Mesenchymal stem cell (in vitro differentiated cells and primary cell): ENCODE data around the gene TBXA2R.
A peak's percentile ranks its signal among the peaks of the same experiment; 100 is the strongest.
"Not testable (repeated sequence)": the region's sequence is repeated elsewhere in the genome, so short reads cannot be mapped to it uniquely, and the experiment has no call there.

ENCODE experiments used
- DNase-seq: peaks from one replicate; pipeline ENCODE4 v3.0.0-alpha.2; 2013
- H2AFZ ChIP-seq: one replicate; pipeline ENCODE4 v1.6.1; 2013; ENCODE audit warnings: low read depth, mild to moderate bottlenecking, control low read depth, inconsistent platforms, low read length, moderate library complexity
- H2AK5ac ChIP-seq: 2 replicates; pipeline ENCODE4 v1.6.1; 2013; ENCODE audit warnings: low read length, moderate library complexity, mild to moderate bottlenecking, inconsistent platforms; ENCODE audit not compliant: severe bottlenecking
- H2BK120ac ChIP-seq: one replicate; pipeline ENCODE4 v1.6.1; 2013; ENCODE audit warnings: low read depth, mild to moderate bottlenecking, inconsistent platforms, low read length, moderate library complexity
- H2BK12ac ChIP-seq, 2 experiments: one replicate each; pipeline ENCODE4 v1.6.1; 2013; ENCODE audit warnings: inconsistent platforms in 2 of 2, low read length in 2 of 2, mild to moderate bottlenecking in 2 of 2, moderate library complexity in 2 of 2, control low read depth in 1 of 2
- H2BK15ac ChIP-seq: one replicate; pipeline ENCODE4 v1.6.1; 2013; ENCODE audit warnings: mild to moderate bottlenecking, low read depth, inconsistent platforms; ENCODE audit not compliant: poor library complexity, severe bottlenecking
- H2BK5ac ChIP-seq: 2 replicates; pipeline ENCODE4 v1.6.1; 2013; ENCODE audit warnings: low read depth, mild to moderate bottlenecking, low read length, control low read depth, inconsistent platforms; ENCODE audit not compliant: poor library complexity, severe bottlenecking
- H3K14ac ChIP-seq, 2 experiments: one replicate each; pipeline ENCODE4 v1.6.1; 2013; ENCODE audit warnings: inconsistent platforms in 2 of 2, low read length in 2 of 2, control low read depth in 1 of 2, mild to moderate bottlenecking in 1 of 2, moderate library complexity in 1 of 2
- H3K18ac ChIP-seq, 2 experiments: one replicate each; pipeline ENCODE4 v1.6.1; 2013; ENCODE audit warnings: inconsistent platforms in 2 of 2, low read length in 2 of 2, control low read depth in 1 of 2, low read depth in 1 of 2, mild to moderate bottlenecking in 1 of 2
- H3K23ac ChIP-seq, 2 experiments: one replicate each; pipeline ENCODE4 v1.6.1; 2013; ENCODE audit warnings: inconsistent platforms in 2 of 2, low read length in 2 of 2, mild to moderate bottlenecking in 2 of 2, moderate library complexity in 2 of 2, control low read depth in 1 of 2
- H3K27ac ChIP-seq: 2 replicates; pipeline ENCODE4 v1.5.1; 2013; ENCODE audit warnings: mild to moderate bottlenecking, moderate library complexity, low read length, control low read depth, inconsistent platforms; ENCODE audit not compliant: poor library complexity, severe bottlenecking
- H3K27me3 ChIP-seq, 2 experiments: 2 replicates each; pipeline versions ENCODE4 v1.6.1 to v1.7.0; 2013; ENCODE audit warnings: low read length in 2 of 2, mild to moderate bottlenecking in 2 of 2, moderate library complexity in 2 of 2, control low read depth in 1 of 2, inconsistent platforms in 1 of 2; ENCODE audit not compliant: control insufficient read depth in 1 of 2, insufficient read depth in 1 of 2
- H3K36me3 ChIP-seq, 2 experiments: 2 replicates each; pipeline versions ENCODE4 v1.6.1 to v1.7.0; 2013; ENCODE audit warnings: low read length in 2 of 2, control low read depth in 1 of 2, inconsistent platforms in 1 of 2, low read depth in 1 of 2, mild to moderate bottlenecking in 1 of 2; ENCODE audit not compliant: insufficient read depth in 2 of 2, control insufficient read depth in 1 of 2
- H3K4ac ChIP-seq, 2 experiments: one replicate each; pipeline ENCODE4 v1.6.1; 2013; ENCODE audit warnings: inconsistent platforms in 2 of 2, low read length in 2 of 2, mild to moderate bottlenecking in 2 of 2, moderate library complexity in 2 of 2, control low read depth in 1 of 2, low read depth in 1 of 2
- H3K4me1 ChIP-seq: 2 replicates; pipeline ENCODE4 v1.6.1; 2013; ENCODE audit warnings: low read depth, low read length, control low read depth; ENCODE audit not compliant: control insufficient read depth, insufficient read depth
- H3K4me2 ChIP-seq: 2 replicates; pipeline ENCODE4 v1.6.1; 2013; ENCODE audit warnings: low read length, mild to moderate bottlenecking, inconsistent platforms; ENCODE audit not compliant: poor library complexity, severe bottlenecking
- H3K4me3 ChIP-seq, 2 experiments: 2 replicates each; pipeline versions ENCODE4 v1.5.1 to v1.7.0; 2013; ENCODE audit warnings: low read length in 2 of 2, mild to moderate bottlenecking in 2 of 2, control low read depth in 1 of 2, low read depth in 1 of 2; ENCODE audit not compliant: insufficient read depth in 1 of 2
- H3K79me1 ChIP-seq: replicated peaks from 2 replicates; pipeline ENCODE4 v1.6.1; 2013; ENCODE audit warnings: mild to moderate bottlenecking, control low read depth, low read length, inconsistent platforms; ENCODE audit not compliant: poor library complexity, severe bottlenecking
- H3K9ac ChIP-seq: 2 replicates; pipeline ENCODE4 v1.7.0; 2013; ENCODE audit warnings: mild to moderate bottlenecking, low read length, moderate library complexity
- H3K9me3 ChIP-seq: 2 replicates; pipeline ENCODE4 v1.7.0; 2013; ENCODE audit warnings: mild to moderate bottlenecking, low read length; ENCODE audit not compliant: control insufficient read depth
- H4K8ac ChIP-seq: one replicate; pipeline ENCODE4 v1.6.1; 2013; ENCODE audit warnings: inconsistent platforms, mild to moderate bottlenecking, low read length, moderate library complexity
- H4K91ac ChIP-seq: one replicate; pipeline ENCODE4 v1.6.1; 2013; ENCODE audit warnings: mild to moderate bottlenecking, low read length, inconsistent platforms
- whole genome bisulfite sequencing: methylation state at CpG from one replicate; pipeline ENCODE4 v1.1.7; 2013; ENCODE audit warnings: mixed read lengths; 5-methylcytosine and 5-hydroxymethylcytosine counted together

The TBXA2R gene

DNA sequence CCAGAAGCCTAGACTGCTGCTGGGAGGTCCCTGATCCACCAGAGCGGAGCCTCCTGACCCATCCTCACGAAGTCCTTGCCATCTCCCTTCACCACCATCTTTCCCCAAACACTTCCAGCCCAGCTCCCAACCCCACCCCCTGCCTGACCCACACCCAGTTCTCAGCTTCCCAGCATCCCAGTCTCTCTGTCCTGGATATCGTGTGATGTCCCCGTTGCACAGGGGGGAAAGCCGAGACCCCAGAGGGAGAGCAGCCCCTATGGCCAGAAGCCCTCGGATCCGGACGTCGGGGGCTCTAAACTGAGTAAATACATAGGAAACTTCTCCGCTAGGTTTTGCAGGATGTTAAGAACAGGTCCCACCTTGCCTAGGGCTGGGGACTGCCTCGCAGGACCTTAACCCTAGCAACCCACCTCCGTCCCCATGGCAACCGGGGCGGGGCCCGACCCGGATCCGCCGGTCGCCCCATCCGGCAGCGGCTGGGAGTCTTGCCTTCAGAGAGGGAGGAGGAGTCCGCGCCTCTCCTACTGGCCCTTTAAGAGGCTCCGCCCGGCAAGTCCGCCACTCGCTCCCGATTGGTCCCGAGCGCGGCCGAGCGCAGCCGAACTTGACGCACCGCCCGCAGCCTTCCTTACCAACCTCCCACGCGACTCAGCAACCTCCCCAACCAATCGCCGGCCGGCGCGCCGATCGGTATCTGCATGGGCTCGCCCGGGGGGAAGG is 34.4 kb downstream of the TBXA2R start:
- H3K4me3 ChIP-seq = peak overlapping the region; percentile 48 to 81
- 8% methylated on average over 44 of the region's 48 CpGs for WGBS
- peak overlapping the region in 1 of 2 experiments; percentile 71 for H3K14ac ChIP-seq
- peak overlapping the region; percentile 46 to 99 for H3K4ac ChIP-seq
- peak overlapping the region; percentile 99 for H3K4me2 ChIP-seq
- DNase-seq = peak; percentile 100
- H2BK12ac ChIP-seq = peak overlapping the region in 1 of 2 experiments; percentile 45
- peak overlapping the region; percentile 89 to 95 for H3K18ac ChIP-seq
- peak overlapping the region; percentile 54 for H2AFZ ChIP-seq
- H3K4me1 ChIP-seq = peaks cover 28% of the 10 kb centered on the region
- H2AK5ac ChIP-seq = peak overlapping the region; percentile 90
- peak overlapping the region; percentile 98 for H4K8ac ChIP-seq
- H2BK5ac ChIP-seq = no peak overlapping the region
- H2BK15ac ChIP-seq = peak overlapping the region; percentile 96
- H3K9me3 ChIP-seq = no peaks in the 10 kb centered on the region
- peak overlapping the region; percentile 94 for H2BK120ac ChIP-seq
- H3K9ac ChIP-seq = peak overlapping the region; percentile 87
- peaks cover 21% of the 10 kb centered on the region for H3K79me1 ChIP-seq
- peak overlapping the region; percentile 73 for H4K91ac ChIP-seq
- peak overlapping the region in 1 of 2 experiments; percentile 93 for H3K23ac ChIP-seq
- no peaks in the 10 kb centered on the region for H3K27me3 ChIP-seq
- peaks cover 15 to 32% of the 10 kb centered on the region in 2 experiments for H3K36me3 ChIP-seq
- H3K27ac ChIP-seq = peak overlapping the region; percentile 41

DNA sequence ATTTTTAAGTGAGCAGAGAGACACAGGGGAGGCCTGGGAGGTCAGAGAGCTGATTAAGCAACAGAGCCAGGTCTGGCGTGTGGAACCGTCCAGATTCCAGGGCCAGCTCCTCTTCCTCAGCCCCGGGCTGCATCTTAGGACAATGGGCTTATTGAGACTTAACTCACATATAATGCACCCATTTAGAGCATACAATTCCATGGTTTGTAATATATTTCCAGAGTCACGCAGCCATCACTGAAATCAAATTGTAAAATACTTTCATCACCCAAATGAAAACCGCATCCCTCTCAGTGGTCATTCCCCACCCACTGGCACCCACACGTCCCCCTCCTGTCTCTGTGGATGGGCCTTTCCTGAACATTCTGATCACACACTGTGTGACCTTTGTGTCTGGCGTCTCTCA is 36.1 kb downstream of the TBXA2R start:
- Histone ChIP-seq H2AFZ (no peak overlapping the region), H3K4ac (peak overlapping the region in 1 of 2 experiments; percentile 15), H4K91ac (no peak overlapping the region), H3K23ac (no peak overlapping the region), H2BK120ac (no peak overlapping the region), H2BK5ac (no peak overlapping the region), H2BK12ac (no peak overlapping the region), H2AK5ac (no peak overlapping the region), H3K36me3 (peaks cover 8 to 17% of the 10 kb centered on the region in 2 experiments), H3K14ac (no peak overlapping the region), H3K4me2 (no peak overlapping the region), H3K27ac (no peak overlapping the region), H3K9ac (no peak overlapping the region), H2BK15ac (no peak overlapping the region), H4K8ac (no peak overlapping the region), H3K79me1 (peaks cover 19% of the 10 kb centered on the region), H3K4me3 (no peak overlapping the region), H3K4me1 (peaks cover 18% of the 10 kb centered on the region), H3K9me3 (no peaks in the 10 kb centered on the region), H3K18ac (no peak overlapping the region), H3K27me3 (no peaks in the 10 kb centered on the region)
- 91% methylated on average over 7 of the region's 7 CpGs for WGBS
- no peak for DNase-seq

DNA sequence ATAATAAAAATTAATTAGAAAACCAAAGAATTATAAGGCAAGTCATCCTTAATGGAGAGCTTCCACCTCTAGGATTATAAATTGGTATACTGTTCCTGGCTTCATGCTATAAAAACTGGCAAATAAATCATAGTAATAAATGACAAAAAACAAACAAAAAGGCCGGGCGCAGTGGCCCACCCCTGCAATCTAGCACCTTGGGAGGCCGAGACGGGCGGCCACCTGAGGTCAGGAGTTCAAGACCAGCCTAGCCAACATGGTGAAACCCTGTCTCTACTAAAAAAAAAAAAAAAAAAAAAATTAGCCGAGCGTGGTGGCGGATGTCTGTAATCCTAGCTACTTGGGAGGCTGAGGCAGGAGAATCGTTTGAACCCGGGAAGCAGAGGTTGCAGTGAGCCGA is 36.6 kb downstream of the TBXA2R start:
- not testable (repeated sequence) for H2AK5ac ChIP-seq, H2BK12ac ChIP-seq, DNase-seq, H3K9ac ChIP-seq, H3K4ac ChIP-seq, H2BK5ac ChIP-seq, H3K4me2 ChIP-seq, H3K9me3 ChIP-seq, H3K18ac ChIP-seq, H3K27me3 ChIP-seq, H3K14ac ChIP-seq, H4K91ac ChIP-seq, H3K27ac ChIP-seq, H2AFZ ChIP-seq, H4K8ac ChIP-seq, H3K23ac ChIP-seq, H2BK15ac ChIP-seq, H3K4me3 ChIP-seq, H2BK120ac ChIP-seq
- Histone ChIP-seq H3K4me1 (peaks cover 21% of the 10 kb centered on the region), H3K79me1 (peaks cover 16% of the 10 kb centered on the region), H3K36me3 (peaks cover 3 to 11% of the 10 kb centered on the region in 2 experiments)
- WGBS = 97% methylated on average over 10 of the region's 11 CpGs

DNA sequence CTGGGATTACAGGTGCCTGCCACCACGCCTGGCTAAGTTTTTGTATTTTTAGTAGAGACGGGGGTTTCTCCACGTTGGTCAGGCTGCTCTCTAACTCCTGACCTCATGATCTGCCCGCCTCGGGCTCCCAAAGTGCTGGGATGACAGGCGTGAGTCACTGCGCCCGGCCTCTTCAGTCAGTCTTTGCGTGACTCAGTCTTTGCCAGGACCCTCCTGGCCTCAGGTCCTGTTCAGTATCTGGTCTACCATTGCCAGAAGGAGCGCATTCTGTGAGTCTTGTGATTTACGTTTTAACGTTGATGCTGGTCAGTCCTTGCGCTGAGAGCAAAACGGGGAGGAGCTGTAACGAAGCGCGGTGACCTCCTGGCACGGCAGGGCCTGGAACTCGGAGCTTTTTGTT is 41.5 kb downstream of the TBXA2R start:
- H3K9ac ChIP-seq = no peak overlapping the region
- peaks cover 1% of the 10 kb centered on the region for H3K79me1 ChIP-seq
- peak overlapping the region; percentile 30 for H2AFZ ChIP-seq
- WGBS = 13% methylated on average over 19 of the region's 19 CpGs
- peak overlapping the region in 1 of 2 experiments; percentile 95 for H3K18ac ChIP-seq
- H3K36me3 ChIP-seq = no peaks in the 10 kb centered on the region
- no peak overlapping the region for H2BK120ac ChIP-seq
- no peak overlapping the region for H3K4me3 ChIP-seq
- peaks cover 24% of the 10 kb centered on the region for H3K4me1 ChIP-seq
- peak overlapping the region in 1 of 2 experiments; percentile 65 for H2BK12ac ChIP-seq
- peak overlapping the region; percentile 8 for H3K27ac ChIP-seq
- no peak overlapping the region for H2BK15ac ChIP-seq
- H2BK5ac ChIP-seq = no peak overlapping the region
- no peaks in the 10 kb centered on the region for H3K27me3 ChIP-seq
- no peak overlapping the region for H3K23ac ChIP-seq
- peak overlapping the region; percentile 66 for H4K8ac ChIP-seq
- no peak overlapping the region for H2AK5ac ChIP-seq
- peak overlapping the region; percentile 48 to 73 for H3K4ac ChIP-seq
- peak; percentile 99 for DNase-seq
- no peak overlapping the region for H4K91ac ChIP-seq
- no peaks in the 10 kb centered on the region for H3K9me3 ChIP-seq
- H3K14ac ChIP-seq = no peak overlapping the region
- no peak overlapping the region for H3K4me2 ChIP-seq
